HUES6 (cell line): Measurements from ENCODE around the gene ASPRV1.

Experiments
- H3K27ac ChIP-seq: 2 replicates; pipeline ENCODE4 v1.7.0; 2013; ENCODE audit warnings: low read depth, mild to moderate bottlenecking, low read length, inconsistent platforms
- H3K27me3 ChIP-seq: 2 replicates; pipeline ENCODE4 v1.6.1; 2013; ENCODE audit warnings: low read length; ENCODE audit not compliant: control insufficient read depth, insufficient read depth
- H3K36me3 ChIP-seq: 2 replicates; pipeline ENCODE4 v1.6.1; 2013; ENCODE audit warnings: low read length; ENCODE audit not compliant: control insufficient read depth, insufficient read depth
- H3K4me1 ChIP-seq: 2 replicates; pipeline ENCODE4 v1.6.1; 2013; ENCODE audit warnings: low read length; ENCODE audit not compliant: control insufficient read depth, insufficient read depth
- H3K4me3 ChIP-seq: 2 replicates; pipeline ENCODE4 v1.5.1; 2013; ENCODE audit warnings: low read depth, low read length
- H3K9ac ChIP-seq: one replicate; pipeline ENCODE4 v1.6.1; 2013; ENCODE audit warnings: mild to moderate bottlenecking, low read length
- H3K9me3 ChIP-seq: 2 replicates; pipeline ENCODE4 v1.6.1; 2013; ENCODE audit warnings: low read depth, low read length; ENCODE audit not compliant: control insufficient read depth, insufficient read depth

ASPRV1 gene

GRCh38 chr2:69939722-69940121 is 21.7 kb downstream of the ASPRV1 start:
- no peaks in the 10 kb centered on the region for H3K27me3 ChIP-seq
- H3K9me3 ChIP-seq: no peaks in the 10 kb centered on the region
- H3K36me3 ChIP-seq: peaks cover 8% of the 10 kb centered on the region
- no peak overlapping the region for H3K27ac ChIP-seq
- H3K4me1 ChIP-seq: peaks cover 7% of the 10 kb centered on the region; the same call in 1 of the 2 replicates
- H3K9ac ChIP-seq: no peak overlapping the region
- no peak overlapping the region for H3K4me3 ChIP-seq

- peaks cover 8% of the 10 kb centered on the region for H3K36me3 ChIP-seq
- no peak overlapping the region for H3K9ac ChIP-seq
Observed at GRCh38 chr2:69937968-69938367, 23.5 kb downstream of the ASPRV1 start.

GRCh38 chr2:69936906-69937305 is 24.5 kb downstream of the ASPRV1 start:
- Histone ChIP-seq H3K27ac (no peak overlapping the region), H3K4me1 (peaks cover 7% of the 10 kb centered on the region; the same call in 1 of the 2 replicates), H3K36me3 (peaks cover 8% of the 10 kb centered on the region), H3K27me3 (no peaks in the 10 kb centered on the region), H3K9ac (no peak overlapping the region), H3K4me3 (no peak overlapping the region), H3K9me3 (no peaks in the 10 kb centered on the region)

More at GRCh38 chr2:69937968-69938367, 23.5 kb downstream of the ASPRV1 start:
- Histone ChIP-seq H3K4me3 (no peak overlapping the region), H3K9me3 (no peaks in the 10 kb centered on the region), H3K27ac (no peak overlapping the region), H3K4me1 (peaks cover 7% of the 10 kb centered on the region; the same call in 1 of the 2 replicates), H3K27me3 (no peaks in the 10 kb centered on the region)

GRCh38 chr2:69935011-69935410 is 26.4 kb downstream of the ASPRV1 start:
- H3K27me3 ChIP-seq: no peaks in the 10 kb centered on the region
- no peak overlapping the region for H3K9ac ChIP-seq
- H3K9me3 ChIP-seq: no peaks in the 10 kb centered on the region
- no peak overlapping the region for H3K27ac ChIP-seq
- H3K36me3 ChIP-seq: peaks cover 8% of the 10 kb centered on the region
- peaks cover 7% of the 10 kb centered on the region; the same call in 1 of the 2 replicates for H3K4me1 ChIP-seq
- no peak overlapping the region for H3K4me3 ChIP-seq

- Histone ChIP-seq H3K4me3 (no peak overlapping the region), H3K27ac (no peak overlapping the region), H3K9me3 (no peaks in the 10 kb centered on the region), H3K4me1 (peaks cover 7% of the 10 kb centered on the region; the same call in 1 of the 2 replicates), H3K36me3 (peaks cover 8% of the 10 kb centered on the region), H3K9ac (no peak overlapping the region), H3K27me3 (no peaks in the 10 kb centered on the region)
Observed at GRCh38 chr2:69934614-69934908, 26.9 kb downstream of the ASPRV1 start.

GRCh38 chr2:69933839-69934613 is 27.4 kb downstream of the ASPRV1 start:
- no peak overlapping the region for H3K4me3 ChIP-seq
- H3K27me3 ChIP-seq: no peaks in the 10 kb centered on the region
- H3K9me3 ChIP-seq: no peaks in the 10 kb centered on the region
- H3K4me1 ChIP-seq: peaks cover 7% of the 10 kb centered on the region; the same call in 1 of the 2 replicates
- H3K36me3 ChIP-seq: peaks cover 8% of the 10 kb centered on the region
- no peak overlapping the region for H3K27ac ChIP-seq
- H3K9ac ChIP-seq: no peak overlapping the region

GRCh38 chr2:69933254-69933828 is 28.1 kb downstream of the ASPRV1 start:
- H3K36me3 ChIP-seq: peaks cover 8% of the 10 kb centered on the region
- H3K4me3 ChIP-seq: no peak overlapping the region
- H3K9ac ChIP-seq: no peak overlapping the region
- peaks cover 7% of the 10 kb centered on the region; the same call in 1 of the 2 replicates for H3K4me1 ChIP-seq
- no peak overlapping the region for H3K27ac ChIP-seq
- H3K9me3 ChIP-seq: no peaks in the 10 kb centered on the region
- no peaks in the 10 kb centered on the region for H3K27me3 ChIP-seq

- no peaks in the 10 kb centered on the region for H3K27me3 ChIP-seq
- no peak overlapping the region for H3K9ac ChIP-seq
- H3K4me3 ChIP-seq: no peak overlapping the region
- H3K36me3 ChIP-seq: peaks cover 3% of the 10 kb centered on the region; the same call in 1 of the 2 replicates
- H3K27ac ChIP-seq: no peak overlapping the region
- peaks cover 7% of the 10 kb centered on the region; the same call in 1 of the 2 replicates for H3K4me1 ChIP-seq
- no peaks in the 10 kb centered on the region for H3K9me3 ChIP-seq
Observed at GRCh38 chr2:69932596-69932922, 28.9 kb downstream of the ASPRV1 start.

- Histone ChIP-seq H3K4me3 (no peak overlapping the region), H3K9me3 (no peaks in the 10 kb centered on the region), H3K27ac (no peak overlapping the region), H3K4me1 (peaks cover 4% of the 10 kb centered on the region; the same call in 1 of the 2 replicates), H3K27me3 (no peaks in the 10 kb centered on the region), H3K36me3 (peaks cover 3% of the 10 kb centered on the region; the same call in 1 of the 2 replicates), H3K9ac (no peak overlapping the region)
Observed at GRCh38 chr2:69931832-69932595, 29.4 kb downstream of the ASPRV1 start.

- no peak overlapping the region for H3K4me3 ChIP-seq
- H3K36me3 ChIP-seq: no peaks in the 10 kb centered on the region
- no peak overlapping the region for H3K27ac ChIP-seq
- H3K27me3 ChIP-seq: no peaks in the 10 kb centered on the region
- H3K4me1 ChIP-seq: no peaks in the 10 kb centered on the region
- H3K9me3 ChIP-seq: no peaks in the 10 kb centered on the region
- H3K9ac ChIP-seq: no peak overlapping the region
Observed at GRCh38 chr2:69926849-69927515, 34.4 kb downstream of the ASPRV1 start.
